HG03060 (cell line): ENCODE data around the gene CDK18.

Source experiments
- ATAC-seq: cut with Tn5 transposase; IDR thresholded peaks from one replicate; pipeline ENCODE4 v1.9.1; 2021; ENCODE audit warnings: low read depth, moderate number of reproducible peaks; ENCODE audit not compliant: unreplicated experiment

CDK18 gene

DNA sequence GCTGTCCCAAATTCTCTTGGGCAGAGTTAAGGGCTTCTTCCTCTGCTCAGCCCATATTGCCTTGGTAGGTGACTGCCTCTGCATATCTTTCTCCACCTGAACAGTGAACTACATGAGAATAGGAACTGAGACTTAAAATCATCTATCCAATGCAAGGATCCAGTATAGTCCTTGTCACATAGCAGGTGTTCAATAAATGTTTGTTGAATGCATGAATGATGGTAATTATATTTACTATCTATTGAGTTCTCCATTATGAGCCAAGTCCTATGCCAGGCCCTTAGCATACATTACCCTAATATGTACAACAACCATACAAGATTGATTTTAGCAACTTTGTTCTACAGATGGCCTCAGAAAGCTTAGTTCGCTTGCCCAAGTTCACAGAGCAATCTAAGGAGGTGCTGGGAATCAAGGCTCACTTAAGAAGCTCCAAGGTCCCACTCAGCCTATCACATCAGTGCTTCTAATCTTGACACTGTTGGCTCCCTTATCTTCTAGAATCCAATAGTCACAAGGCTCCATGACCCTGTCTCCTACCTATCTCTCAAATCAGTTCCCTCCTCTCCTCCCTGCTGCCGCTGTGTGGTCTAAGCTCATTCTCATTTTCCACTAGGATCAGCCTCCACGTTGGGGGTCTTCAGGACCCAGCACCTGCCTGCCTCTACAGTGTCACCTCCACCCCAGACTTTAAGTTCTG lies 2.2 kb upstream of the CDK18 start:
- ATAC-seq = no peak

DNA sequence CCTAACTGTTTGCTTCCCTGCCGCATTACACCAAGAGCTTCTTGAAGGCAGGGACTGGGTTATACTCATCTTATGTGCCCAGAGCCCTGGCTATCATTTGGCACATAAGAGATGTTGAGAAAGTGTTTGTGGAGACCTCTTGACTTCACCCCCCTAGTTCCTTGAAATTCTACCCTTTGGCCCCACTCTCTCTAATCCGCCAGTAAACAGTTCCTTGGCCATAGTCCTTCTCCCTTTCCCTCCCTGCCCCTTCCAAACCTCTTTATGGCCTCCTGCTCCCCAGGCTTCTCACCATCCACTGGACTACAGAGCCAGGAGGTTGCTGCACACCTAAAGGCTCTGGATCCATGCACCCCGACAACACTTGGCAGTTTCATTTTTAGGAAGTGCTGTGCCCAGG lies 1.5 kb upstream of the CDK18 start:
- no peak for ATAC-seq

DNA sequence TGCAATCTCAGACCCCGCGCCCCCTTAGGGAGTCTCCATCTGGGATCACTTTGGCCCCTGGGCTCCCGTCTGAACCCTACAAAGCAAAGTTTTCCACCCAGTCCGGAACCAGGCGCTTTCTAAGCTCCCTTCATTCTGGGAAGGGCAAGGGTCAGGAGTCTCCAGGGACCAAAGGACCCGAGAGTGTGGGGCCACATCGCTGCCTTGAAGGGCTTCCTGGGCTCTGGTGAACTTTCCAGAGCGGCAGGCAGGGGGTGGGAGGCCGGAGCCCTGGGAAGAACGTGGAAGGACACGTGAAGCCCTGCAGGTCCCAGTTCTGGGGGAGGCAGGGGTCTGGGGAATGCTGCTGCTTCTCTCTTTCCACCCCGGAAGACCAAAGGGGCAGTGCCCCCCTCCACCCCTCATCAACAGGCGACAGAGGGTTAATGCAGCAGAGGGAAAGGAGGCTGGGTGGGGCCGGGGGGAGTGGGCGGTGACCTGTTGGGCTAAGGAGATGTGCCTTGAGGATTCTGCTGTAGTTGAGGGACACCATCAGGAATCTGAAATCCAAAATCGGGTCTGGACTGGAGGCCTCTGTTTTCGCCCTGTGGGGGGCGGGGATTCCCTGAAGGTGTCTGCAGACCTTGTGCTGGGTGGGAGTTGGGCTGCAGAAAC lies 734 bp downstream of the CDK18 start:
- ATAC-seq = no peak

DNA sequence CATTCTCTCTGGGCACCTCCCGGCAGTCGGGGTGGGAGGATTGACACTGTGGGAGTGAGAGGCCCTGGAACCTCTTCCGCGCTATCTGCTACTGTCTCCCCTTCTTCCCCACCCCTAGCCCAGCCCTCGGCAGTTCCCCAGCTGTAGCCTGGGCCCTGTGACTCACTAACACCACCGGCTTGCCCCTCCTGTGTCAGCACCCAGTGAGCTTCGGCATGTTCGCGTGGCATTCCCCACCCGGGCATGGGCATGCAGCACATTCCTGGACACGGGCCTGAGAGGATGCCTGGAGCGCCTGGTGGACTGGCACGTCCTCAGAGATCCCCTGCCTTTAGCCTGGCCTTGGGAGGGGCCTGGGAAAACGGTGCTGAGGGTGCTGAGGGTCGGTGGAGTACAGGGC lies 1.3 kb downstream of the CDK18 start:
- no peak for ATAC-seq

DNA sequence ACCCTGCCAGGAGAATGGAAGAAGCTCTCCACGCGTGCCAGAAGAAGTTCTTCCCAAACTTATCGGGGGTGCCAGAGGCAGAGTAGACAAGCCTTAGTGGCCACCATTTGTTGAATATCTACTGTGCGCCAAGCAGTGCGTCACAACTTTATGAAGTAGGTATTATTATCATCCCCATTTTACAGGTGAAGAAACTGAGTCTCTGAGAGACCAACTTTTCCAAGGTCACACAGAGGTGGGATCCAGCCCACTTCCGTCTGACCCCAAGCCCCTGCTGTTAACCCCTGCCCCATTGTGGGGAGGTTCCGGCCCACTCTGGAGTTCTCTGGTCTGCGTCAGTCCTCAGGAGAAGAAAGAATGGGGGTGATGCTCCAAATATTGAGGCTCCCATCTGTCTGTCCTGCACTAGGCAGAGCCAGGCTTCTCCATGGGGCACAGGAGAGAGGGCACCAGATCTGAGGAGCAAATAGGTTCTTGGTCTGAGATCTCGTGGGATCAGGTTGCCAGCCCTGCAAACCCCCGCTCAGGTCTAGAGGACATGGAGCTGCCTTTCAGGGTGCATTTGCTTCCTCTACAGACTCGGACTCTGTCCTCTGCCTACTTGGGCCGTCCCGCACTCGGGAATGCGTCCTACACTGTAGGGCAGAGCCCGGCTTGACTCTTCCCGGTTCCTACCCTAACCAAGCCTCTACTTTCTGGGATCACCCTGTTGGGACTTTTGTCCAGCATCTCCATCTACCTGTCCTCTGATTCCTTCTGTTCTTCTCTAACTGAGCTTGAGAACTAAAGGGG lies 2.1 kb downstream of the CDK18 start:
- no peak for ATAC-seq

DNA sequence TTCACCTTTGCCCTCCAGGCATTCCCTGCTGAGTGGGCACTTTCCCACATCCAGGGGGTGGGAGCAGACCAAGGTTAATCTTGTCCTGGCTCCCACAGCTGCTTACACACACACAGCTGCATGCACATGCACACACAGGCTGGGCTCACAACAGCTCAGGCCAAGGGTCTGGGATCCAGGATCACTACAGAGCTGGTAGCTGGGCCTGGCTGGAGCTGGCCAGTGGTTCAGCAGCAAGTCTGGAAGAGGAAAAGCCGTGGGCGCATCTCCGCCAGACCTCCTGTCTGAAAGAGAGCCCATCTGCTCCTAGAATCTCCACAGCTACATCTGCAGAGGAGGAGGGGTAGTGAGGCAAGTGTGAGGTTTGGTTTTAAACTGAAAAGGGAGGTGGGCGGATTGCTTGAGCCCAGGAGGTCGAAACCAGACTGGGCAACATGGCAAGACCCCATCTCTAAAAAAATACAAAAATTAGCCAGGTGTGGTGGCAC lies 3.8 kb downstream of the CDK18 start:
- no peak for ATAC-seq

DNA sequence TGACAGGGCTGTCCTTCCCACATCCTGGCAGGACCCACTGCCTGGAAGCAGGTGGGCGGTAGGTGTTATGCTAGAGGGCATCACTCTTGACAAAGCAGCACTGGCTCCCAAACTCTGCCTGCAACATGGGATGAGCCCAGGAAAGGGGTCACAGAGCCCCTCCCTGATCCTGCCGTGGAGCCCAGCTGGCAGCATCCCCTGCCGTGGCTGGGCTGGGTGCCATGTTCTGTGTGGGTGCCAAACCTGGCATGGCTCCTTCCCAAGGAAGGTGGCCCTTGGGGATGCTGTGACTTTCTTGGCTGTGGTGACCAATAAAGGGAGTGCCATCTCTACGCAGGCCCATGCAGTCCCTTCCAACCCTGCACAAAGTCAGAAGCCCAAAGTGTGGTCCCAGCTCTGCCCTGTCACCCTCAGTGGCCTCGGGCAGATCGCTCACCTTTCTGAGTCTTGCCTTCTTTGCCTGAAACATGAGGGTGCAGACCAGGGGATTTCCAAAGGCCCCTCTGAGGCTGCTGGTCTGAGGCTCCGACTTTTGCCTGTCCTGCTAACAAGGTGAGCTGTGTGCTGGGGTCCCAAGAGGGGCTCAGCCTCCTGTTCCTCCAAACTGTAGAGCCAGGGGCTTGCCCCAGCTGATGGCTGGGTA lies 6.0 kb downstream of the CDK18 start:
- no peak for ATAC-seq

DNA sequence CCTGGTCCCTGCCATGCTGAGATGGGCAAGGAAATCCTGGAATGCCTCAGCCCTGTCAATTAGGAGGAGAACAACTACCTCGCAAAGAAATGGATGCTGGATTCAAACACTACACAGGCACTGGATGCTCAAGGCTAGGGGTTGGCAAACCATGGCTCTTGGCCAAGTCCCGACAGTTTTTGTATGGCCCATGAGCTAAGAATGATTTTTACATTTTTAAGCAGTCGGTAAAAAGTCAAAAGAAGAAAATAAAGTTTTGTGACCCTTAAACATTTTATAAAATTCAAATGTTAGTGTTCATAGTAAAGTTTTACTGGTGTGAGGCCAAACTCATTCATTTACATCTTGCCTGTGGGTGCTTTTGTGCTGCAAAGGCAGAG lies 6.5 kb downstream of the CDK18 start:
- ATAC-seq = no peak

DNA sequence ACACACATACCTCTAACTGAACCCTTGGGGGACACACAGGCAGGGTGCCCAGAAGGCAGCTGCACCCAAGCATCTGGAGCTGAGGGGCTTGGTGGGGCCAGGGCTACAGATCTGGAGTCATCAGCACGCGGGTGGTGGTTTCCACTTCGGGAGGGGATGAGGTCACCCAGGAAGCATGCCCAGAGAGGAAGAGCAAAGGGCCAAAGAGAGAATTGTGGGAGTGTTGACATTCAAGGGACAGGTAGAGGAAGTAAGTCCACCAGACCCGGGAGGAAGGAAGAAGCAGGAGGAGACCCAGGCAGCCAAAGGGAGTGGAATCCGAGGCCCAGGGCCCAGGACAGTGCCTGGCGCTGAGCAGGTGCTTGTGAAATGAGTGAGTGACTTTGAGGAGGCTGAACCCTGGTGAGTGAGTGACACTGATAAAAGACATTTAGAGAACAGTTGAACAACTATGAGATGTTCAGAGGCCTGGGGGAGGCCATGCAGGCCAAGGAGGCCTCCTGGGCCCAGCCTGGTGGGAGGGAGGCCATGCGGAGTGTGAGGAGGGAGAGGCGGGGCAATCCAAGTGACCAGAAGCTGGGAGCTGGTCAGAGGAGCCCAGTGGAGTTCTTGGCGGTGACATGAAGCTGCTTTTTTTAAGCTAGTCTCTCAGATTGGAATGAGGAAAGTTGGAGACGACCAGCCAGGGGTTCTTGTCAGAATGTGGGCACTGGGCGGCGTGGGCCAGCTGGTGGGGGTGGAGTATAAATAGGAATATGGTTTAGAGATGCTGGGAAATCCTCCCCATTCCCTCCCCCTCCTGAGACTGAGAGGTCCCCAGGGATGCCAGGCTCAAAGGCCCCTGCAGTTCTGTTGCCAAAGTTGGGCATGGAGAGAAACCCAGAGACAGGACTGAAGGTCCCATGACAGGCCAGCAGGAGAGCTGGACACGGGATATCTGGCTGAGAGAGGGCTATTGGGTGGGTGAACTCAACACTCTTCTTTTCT lies 7.9 kb downstream of the CDK18 start:
- ATAC-seq = no peak

DNA sequence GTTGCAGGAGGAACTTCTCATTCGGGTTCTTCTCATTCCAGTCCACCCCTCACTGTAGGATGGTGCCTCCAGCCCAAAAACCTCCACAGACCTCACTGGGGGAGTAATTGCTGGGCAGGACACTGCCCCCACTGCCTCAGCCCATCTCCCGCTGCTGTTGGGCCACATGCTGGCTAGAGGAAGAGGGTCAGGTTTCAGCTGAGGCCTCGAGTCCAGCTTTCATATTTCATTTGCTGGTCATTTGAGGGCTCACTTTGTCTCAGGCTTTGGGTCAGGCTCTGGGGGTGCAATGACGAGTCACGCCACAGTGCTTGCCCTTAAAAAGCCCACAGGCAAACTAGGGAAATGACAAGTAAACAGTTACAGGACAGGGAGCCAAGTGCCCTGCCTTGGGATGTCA lies 9.3 kb downstream of the CDK18 start:
- ATAC-seq = no peak

DNA sequence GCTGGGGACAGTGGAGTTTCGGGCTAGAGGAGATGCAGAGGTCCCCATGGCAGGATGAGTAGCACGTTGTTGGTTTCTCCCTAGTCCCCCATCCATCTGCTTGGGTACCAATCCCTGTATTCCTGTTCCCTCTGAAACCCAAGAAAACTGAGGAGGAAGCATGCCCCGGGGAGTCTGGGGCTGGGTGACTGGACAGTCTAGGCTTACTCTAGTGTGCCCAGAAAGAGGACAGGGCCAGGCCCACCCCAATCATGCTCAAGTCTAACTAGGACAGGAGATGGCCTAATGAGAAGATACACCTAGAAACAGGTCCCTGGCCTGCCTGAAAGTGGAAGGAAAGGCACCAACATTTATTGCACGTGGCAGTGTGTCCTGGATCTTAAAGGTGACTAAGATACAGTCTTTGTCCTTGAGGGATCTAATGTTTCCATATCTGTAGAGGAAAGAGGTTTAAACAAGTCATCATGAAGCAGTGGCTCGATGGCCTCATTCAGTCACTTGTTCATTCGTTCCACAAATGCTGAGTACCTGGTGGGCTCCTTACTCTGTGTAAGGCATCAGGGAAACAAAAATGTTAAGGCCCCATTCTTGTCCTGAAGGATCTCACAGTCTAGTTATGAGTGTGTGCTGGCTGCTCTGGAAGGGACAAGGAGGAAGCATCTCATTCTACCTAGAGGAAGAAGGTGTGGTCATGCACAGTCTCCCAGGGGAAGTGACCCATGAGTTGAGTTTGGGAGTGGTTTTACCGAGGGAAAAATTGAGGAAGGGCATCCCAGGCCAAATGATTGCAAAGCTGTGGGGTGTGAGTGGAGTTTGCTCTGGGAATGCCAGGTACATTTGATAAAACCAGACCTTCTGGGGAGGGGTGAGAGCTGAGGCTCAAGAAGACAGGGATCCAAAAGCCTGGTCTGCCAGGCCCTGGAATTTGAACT lies 10.0 kb downstream of the CDK18 start:
- no peak for ATAC-seq

DNA sequence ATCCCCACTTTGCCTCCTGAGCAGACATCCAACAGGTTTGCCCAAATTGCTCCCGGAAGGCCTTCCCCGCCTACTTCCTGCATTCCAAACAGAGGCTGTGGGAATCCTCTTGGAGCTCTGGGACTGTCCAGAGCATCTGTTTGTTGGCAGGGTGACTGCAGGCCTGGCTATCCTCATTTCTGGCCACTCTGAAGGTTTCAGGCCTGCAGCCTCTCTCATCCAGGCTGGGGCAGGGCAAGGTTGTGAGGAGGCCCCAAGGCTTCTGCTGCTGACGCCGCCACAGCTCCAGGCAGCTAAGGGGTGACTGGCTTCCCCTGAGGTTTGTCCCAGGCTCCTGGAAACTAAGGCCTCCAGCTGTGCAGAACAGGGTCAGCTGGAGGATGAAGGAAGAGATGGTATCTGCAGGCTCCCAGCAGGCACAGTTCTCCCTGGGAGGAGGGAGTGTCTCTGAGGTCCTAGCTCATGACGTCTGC lies 11.3 kb downstream of the CDK18 start:
- ATAC-seq = no peak

DNA sequence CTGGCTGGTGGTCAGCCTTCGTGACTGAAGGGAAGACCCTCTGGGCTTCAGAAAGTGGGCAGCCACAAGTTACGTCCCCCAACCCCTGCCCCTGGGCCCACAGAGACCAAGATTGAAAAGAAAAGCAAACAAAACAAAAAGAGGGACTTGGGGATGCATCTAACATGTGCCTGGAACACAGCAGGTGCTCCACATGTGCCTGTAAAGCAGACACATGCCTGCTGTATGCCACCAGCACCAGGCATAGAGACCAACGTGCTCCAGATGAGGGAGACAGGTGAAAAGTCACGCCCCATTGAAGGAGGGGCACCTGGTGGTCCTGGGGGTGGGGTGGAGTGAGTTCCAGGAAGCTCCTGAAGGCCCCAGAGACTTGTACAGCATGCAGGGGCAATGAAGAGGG lies 11.9 kb downstream of the CDK18 start:
- no peak for ATAC-seq

DNA sequence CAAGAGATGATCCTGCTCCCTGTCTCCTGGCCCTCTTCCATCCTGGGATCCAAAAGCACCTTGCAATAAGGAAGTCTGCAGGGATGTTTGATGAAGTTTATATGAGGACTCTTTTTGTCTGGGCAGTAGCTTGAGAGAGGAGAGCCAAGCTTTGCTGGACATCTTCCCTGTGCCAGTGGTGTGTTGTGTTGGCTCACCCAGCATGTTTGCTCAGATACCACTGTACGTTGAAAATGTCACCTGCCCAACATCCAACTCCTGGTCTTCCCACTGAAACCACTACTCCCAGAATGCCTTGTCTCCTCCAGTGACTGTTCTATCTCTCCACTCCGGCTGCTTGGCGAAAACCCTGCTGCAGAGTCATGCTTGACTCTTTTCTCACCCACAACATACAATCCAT lies 12.8 kb downstream of the CDK18 start:
- no peak for ATAC-seq

DNA sequence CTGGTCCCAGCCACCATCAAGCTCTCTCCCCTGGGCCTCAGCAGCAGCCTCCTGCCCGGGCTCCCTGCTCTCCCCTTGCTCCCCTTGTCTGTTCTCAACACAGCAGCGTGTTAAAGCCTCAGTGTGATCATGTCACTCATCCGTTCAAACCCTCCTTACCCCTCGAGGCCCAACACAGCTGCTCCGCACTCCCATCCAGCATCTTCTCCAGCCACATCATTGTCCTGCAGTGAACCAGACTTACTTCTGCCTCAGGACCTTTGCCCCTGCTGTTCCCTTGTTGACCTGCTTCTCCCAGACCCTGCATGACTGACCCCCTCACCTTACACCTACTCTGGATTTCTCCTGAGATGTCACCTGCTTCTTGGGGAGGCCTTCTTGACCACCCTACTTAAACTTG lies 13.3 kb downstream of the CDK18 start:
- no peak for ATAC-seq

DNA sequence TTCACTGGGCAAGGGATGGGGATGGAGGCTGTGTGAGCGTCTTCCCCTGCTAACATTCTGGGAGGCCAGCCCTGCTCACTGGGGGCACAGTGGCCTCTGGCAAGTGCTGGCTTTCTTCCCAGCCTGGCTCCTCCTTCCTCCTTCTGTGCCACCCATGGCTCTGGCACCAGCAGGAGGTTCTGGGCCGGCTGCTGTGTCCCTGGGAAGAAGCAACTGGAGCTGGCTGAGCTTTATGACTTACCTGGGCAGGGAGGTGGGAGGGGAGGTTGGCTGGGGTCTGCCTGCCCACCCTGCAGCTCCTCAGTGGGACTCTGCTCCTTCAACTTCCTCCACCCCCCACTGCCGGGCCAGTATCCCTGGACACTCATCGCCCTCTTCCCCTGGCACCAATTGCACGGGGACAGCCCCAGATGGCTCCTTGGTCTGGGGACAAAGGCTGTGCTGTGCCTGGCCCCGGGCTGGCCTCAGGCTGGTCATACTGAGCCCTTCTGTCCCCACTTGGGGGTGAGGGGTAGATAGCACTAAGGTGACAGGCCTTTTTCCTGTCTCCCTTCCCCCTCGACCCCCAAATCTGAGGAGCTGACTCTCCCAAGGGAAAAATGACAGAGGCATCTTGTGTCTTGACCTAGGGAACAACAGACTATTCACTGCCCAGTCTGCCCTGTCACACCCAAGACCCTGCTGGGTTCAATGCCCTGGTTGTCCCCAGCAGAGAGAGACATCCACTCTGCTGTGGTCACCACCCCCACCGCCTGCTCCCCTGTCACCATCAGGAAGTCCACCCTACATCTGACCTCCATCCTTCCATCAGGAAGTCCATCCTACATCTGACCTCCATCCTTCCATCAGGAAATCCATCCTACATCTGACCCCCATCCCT lies 14.4 kb downstream of the CDK18 start:
- ATAC-seq = no peak

DNA sequence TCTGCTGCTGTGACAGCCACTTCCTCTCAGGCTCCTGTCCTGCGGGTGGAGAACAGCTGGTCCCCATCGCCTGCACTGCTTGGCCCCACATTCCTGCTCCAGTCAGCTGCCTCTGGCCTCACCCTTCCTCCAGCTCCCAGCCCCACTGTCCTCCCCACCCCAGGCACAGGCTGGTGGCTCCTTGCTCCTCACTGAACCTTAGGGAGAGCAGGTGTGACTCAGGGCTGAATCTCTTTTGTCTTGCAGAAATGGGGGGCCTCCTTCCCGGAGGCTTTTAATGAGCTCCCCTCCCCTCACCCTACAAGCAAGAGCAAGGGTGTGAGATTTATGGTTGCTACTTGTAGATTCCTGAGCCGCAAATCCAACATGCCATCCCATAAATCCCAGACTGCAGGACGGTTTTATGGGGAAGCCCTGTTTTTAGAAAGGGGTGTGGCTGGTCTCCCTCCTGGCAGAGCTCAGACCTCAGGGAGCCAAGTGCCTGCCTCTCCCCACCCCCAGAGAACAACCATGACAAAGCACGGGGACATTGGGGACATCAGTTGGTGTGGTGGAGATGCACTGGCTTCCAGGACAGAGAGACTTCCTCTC lies 15.2 kb downstream of the CDK18 start:
- no peak for ATAC-seq
